OCI-LY1 (cell line): Measurements from ENCODE around the gene GIMAP1.

ENCODE experiments used
- CTCF ChIP-seq: fragments of 200-600 bp; sonication (generic), shearing (Covaris generic); IDR thresholded peaks from 2 replicates; pipeline ENCODE4 v1.5.1; 2017; ENCODE audit warnings: mild to moderate bottlenecking, antibody characterized with exemption, low read length, moderate library complexity, mixed read lengths
- EZH2 ChIP-seq: fragments of 200-600 bp; sonication (generic), shearing (Covaris generic); IDR thresholded peaks from 2 replicates; pipeline ENCODE4 v1.8.0; 2017; ENCODE audit warnings: borderline replicate concordance, mixed run types, mild to moderate bottlenecking, antibody characterized with exemption, low read length, moderate library complexity, mixed read lengths

- TF ChIP-seq EZH2 = no peak
- TF ChIP-seq CTCF = no peak
Observed at GRCh38 chr7:150748376-150748775, 32.0 kb downstream of the GIMAP1 start.
